HG02840 (cell line): ENCODE measurements around the gene MLH3.

Source experiments
- ATAC-seq: cut with Tn5 transposase; IDR thresholded peaks from one replicate; pipeline ENCODE4 v1.9.1; 2021; ENCODE audit warnings: mild to moderate bottlenecking, moderate library complexity, moderate number of reproducible peaks; ENCODE audit not compliant: unreplicated experiment, low FRiP score

MLH3 gene

GRCh38 chr14:74988993-74989392 is 62.3 kb downstream of the MLH3 start:
- ATAC-seq = no peak

DNA sequence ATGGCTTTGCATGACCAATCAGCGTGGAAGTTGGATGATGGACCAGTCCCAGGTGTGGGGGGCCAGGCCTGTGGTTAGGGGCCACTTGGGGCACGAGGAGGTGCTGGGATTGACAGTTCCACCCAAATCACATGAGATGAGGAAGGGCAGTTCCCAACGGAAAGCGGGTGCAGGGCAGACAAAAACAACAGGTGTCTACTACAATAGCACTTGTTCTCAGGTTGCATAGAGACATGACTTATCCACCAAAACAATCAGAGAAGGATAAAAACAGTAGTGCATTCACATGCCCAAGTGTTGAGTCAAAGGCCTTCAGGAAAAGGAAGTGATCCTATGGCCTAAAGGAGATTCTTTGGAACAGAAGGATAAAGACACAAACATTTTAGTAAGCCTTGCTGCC is 63.1 kb downstream of the MLH3 start:
- ATAC-seq = no peak

DNA sequence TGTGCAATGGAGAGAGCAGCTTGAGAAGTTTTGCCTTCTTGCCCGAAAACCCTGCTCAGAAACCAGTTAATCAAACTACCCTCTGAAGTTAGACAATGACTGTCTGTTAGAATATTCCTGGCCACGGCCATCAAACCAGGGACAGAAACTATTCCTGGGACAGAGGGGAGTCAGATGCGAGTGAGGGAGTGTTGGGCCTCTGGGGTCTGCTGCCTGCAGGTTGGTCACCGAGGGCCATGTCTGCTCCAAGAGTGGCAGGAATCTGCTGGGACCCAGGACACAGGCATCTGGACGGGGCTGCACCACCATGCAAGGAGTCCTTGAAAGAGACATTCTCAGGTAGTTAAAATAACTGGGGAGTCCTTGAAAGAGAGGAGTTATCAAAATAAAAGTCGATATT is 65.5 kb downstream of the MLH3 start:
- no peak for ATAC-seq

- ATAC-seq = no peak
These were observed 66.3 kb downstream of the MLH3 start for GRCh38 chr14:74985028-74985310.

DNA sequence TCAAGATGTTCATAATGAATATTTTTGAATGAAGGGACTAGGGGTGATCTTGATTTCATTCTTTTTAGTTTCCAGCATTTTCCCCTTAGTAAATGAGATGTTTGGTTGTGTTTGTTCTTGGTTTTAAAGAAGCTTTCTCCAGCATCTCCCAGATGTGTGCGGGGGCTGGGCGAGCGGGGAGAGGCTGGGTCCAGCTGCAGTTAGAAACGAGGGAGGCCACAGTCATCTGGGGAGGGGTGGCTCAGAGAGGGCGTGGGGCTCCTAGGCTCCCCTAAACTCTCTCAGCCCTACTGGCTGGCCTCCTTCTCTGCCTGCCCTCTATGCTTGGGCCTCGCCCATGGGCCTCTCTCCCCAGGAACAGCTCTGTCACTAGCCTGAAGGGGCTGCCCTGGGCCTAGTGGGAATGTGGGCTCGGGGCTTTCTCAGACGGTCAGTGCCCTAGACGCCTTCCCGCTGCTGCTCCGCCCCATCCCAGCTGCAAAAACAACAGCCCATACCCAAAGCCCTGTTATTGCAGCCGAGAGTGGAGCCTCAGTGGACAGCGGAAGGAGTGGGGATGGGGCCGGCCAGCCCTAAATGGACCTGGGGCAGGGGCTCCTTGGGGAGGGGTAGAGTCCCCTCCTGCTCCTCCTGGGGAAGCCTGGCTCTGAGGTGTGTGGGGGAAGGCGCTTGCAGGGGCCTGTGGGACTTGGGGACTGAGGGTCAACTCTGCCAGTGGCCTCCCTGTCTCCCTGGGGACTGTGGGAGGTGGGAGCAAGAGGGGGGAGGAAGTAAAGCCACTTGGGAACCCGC is 66.8 kb downstream of the MLH3 start:
- no peak for ATAC-seq

GRCh38 chr14:74983343-74983742 is 67.9 kb downstream of the MLH3 start:
- ATAC-seq = no peak

DNA sequence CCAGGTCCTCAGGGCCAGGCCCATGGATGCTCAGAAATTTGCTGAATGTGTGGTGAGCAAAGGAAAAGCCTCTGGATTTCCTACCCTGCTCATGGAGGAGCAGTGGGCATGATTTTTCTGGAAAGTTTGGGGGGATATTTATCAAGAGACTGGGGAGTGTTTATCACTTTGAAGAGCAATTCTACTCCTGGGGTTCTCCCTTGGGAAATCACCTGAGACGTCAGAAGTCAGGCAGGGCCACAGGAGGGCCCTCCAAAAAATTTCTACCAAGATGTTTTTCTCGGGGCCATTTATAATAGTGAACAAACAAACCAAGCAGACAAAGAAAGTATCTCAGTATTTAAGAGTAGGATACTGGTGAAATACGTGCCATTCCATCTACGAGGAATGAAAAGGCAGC is 68.6 kb downstream of the MLH3 start:
- no peak for ATAC-seq

DNA sequence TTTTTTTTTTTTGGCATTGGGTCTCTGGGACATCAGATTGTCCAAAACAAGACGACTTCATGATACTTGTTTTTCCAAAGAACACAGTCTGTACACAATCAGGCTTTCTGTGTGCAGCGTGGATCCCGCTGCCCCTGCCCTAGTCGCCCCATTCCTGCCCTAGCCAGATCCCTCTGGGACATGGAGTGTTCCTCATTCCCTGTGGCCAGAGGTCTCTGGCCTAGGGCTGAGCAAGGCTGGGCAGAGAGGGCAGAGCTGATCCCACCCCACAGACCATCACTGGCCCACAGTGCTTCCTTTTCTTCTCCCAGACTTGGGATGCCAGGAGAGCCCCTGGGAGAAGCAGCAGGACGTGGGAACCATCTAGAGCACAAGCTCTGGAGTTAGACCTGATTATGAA is 69.4 kb downstream of the MLH3 start:
- no peak for ATAC-seq

GRCh38 chr14:74981462-74981782 is 69.8 kb downstream of the MLH3 start:
- ATAC-seq = no peak

DNA sequence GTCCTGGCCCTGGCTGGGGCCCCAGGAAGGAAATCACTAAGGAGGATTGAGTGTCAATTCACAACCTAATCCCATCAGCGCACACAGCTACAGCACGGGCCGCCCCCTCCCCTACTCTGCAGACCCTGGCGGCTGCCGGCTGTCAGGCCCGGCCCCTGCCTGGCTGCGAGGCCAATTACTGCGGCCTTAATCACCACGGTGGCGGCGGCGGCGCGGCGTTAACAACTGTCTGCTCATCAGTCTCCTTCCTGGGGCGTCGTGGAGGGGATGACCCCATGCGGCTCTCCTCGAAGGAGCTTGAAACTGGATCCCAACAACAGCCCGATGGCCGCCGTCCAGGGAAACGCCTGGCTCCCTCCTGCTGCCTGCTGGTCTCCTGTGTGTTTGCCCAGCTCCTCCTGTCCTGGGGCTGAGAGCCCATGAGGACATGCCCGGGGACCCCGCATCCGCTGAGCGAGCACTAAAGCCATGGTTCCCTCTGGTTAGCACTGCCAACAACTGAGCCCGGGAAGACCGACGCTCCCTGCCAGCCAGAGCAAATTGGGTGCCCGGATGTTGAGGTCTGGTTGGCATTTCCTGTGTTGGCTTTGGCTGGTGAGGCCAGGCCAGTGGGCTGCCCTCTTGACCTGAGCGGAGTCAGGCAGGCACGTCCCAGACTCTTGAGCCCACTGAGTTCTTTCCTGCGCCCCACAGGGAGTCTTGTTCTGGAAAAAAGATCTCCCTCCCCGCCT is 70.4 kb downstream of the MLH3 start:
- ATAC-seq = no peak

GRCh38 chr14:74980398-74980730 is 70.9 kb downstream of the MLH3 start:
- no peak for ATAC-seq

GRCh38 chr14:74979442-74980397 is 71.5 kb downstream of the MLH3 start:
- ATAC-seq = no peak

DNA sequence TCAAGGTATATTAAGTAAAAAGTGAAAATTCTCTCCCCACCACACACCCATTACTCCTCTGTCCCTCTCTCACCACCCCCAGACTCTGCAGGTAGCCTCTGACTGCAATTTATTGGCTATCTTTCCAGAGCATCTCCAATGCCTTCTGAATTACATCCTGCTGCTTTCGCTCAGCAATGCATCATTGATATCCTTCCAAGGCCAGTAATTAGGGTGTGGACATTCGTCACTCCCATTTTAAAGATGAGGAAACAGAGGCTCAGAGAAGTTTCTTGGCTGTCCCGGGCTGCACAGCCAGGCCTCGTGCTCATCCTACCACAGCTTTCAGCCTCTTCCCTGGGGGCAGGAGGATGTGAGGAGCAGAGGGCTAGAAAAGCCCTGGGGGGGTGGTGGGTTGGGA is 72.2 kb downstream of the MLH3 start:
- ATAC-seq = no peak

- no peak for ATAC-seq
These were observed 72.8 kb downstream of the MLH3 start for GRCh38 chr14:74978416-74978947.

- no peak for ATAC-seq
These were observed 73.3 kb downstream of the MLH3 start for GRCh38 chr14:74977901-74978385.

- ATAC-seq = no peak
These were observed 73.9 kb downstream of the MLH3 start for GRCh38 chr14:74977164-74977900.

- ATAC-seq = no peak
These were observed 74.8 kb downstream of the MLH3 start for GRCh38 chr14:74976264-74977113.

GRCh38 chr14:74975059-74975810 is 76.0 kb downstream of the MLH3 start:
- ATAC-seq = no peak
